Astrocyte (in vitro differentiated cells and primary cell): ENCODE measurements around the gene MAP6.

Source experiments
- EZH2 ChIP-seq: IDR thresholded peaks from 2 replicates; pipeline ENCODE4 v1.6.1; 2012; ENCODE audit warnings: mild to moderate bottlenecking, low read length, inconsistent platforms; ENCODE audit not compliant: insufficient read depth
- TF ChIP-seq, protein P1 (sequence below): IDR thresholded peaks from 2 replicates; pipeline ENCODE4 v1.5.1; 2011; ENCODE audit warnings: low read depth, mild to moderate bottlenecking, inconsistent platforms, low read length, moderate library complexity; ENCODE audit not compliant: insufficient read depth

DNA sequence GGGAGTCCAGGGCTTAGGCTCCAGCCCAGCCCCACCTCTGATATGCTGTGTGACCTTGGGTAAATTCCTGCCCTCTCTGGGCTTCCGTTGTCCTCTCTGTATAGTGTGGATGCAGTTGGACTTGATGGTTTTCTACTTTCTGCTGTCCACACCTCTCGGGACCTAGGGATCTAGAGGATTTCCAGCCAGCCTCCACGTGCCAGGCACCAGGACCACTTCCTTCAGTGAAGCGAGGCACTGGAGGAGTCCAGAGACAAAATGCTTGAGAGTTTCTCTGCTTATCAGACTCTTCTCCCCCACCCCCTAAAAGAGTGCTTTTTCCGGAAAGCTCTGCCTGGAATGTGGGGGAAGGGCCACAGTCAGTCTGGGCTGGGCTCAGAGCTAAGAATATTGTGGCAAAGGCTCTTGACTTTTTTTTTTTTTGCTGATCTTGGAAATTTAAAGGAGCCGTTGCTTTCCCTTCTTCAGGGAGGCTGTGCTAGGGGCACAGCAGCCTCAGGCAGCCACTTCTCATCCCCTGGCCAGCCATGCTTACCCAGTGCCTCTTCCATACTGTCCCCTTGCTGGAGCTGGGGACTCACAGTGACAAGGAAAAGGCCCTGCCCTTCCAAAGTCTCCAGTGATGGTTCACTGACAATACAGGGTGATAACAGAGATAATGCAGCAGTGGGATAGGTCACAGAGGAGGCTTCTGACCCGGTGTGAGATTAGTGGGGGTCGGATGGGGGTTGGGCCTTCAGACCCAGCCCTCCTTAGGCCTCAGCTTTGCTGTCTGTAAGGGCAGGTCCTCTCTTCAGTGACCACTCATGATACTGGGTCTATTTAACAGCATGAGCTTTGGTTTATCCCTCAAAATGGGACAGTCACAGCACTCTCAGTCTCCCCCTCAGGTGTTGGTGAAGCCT is 109.6 kb downstream of the MAP6 start:
- TF ChIP-seq, protein P1, sequence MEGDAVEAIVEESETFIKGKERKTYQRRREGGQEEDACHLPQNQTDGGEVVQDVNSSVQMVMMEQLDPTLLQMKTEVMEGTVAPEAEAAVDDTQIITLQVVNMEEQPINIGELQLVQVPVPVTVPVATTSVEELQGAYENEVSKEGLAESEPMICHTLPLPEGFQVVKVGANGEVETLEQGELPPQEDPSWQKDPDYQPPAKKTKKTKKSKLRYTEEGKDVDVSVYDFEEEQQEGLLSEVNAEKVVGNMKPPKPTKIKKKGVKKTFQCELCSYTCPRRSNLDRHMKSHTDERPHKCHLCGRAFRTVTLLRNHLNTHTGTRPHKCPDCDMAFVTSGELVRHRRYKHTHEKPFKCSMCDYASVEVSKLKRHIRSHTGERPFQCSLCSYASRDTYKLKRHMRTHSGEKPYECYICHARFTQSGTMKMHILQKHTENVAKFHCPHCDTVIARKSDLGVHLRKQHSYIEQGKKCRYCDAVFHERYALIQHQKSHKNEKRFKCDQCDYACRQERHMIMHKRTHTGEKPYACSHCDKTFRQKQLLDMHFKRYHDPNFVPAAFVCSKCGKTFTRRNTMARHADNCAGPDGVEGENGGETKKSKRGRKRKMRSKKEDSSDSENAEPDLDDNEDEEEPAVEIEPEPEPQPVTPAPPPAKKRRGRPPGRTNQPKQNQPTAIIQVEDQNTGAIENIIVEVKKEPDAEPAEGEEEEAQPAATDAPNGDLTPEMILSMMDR: no peak
- TF ChIP-seq EZH2: no peak
